VCaP (cell line): Measurements from ENCODE around the gene TRIO.

Experiments
- H3K27ac ChIP-seq: fragments of 450-650 bp; 2 replicates; pipeline ENCODE4 v1.5.1; 2017
- TF ChIP-seq, protein P1 (sequence below): fragments of 450-650 bp; conservative IDR thresholded peaks from 2 replicates; pipeline ENCODE4 v1.5.1; 2017; ENCODE audit warnings: mild to moderate bottlenecking, moderate library complexity

TRIO gene

DNA sequence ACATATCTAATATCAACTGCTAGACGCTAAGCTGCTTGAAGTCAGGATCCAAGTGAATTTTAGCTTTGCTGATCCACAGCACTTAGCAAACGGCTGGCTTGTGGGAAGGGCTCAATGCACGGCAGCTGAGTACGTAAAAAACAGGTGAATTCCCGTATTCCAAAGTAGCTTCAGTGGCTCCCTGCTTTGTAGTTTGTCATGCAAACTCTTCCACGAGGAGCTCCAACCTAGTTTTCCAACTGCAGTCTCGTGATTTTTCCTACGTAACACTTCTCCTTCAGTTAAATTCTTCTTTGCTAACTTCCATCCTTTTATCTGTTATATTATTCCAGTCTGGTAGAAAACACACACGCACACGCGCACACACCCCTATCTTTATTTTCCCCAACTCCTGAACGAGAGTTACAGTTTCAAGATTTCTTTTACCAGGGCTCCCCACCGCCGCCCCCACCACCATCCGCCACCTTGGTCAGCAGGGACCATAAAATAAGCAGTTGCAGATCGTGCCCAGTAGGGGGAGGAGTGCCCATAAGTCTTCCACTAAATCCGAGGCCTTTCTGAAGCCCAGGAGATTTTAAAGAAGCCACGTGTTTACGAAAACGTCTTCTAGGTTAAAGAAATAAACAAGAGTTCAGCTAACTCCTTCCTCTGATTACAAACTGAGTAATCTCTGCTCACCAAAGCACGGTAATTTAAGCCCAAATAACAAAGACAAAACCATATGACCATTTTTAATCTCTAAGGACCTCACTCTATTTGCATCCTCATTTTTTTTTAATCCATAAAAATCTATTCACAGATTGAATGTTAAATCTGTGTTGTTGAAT is 34.8 kb upstream of the TRIO start:
- H3K27ac ChIP-seq, result peak overlapping the region; percentile 28
- TF ChIP-seq, protein P1, sequence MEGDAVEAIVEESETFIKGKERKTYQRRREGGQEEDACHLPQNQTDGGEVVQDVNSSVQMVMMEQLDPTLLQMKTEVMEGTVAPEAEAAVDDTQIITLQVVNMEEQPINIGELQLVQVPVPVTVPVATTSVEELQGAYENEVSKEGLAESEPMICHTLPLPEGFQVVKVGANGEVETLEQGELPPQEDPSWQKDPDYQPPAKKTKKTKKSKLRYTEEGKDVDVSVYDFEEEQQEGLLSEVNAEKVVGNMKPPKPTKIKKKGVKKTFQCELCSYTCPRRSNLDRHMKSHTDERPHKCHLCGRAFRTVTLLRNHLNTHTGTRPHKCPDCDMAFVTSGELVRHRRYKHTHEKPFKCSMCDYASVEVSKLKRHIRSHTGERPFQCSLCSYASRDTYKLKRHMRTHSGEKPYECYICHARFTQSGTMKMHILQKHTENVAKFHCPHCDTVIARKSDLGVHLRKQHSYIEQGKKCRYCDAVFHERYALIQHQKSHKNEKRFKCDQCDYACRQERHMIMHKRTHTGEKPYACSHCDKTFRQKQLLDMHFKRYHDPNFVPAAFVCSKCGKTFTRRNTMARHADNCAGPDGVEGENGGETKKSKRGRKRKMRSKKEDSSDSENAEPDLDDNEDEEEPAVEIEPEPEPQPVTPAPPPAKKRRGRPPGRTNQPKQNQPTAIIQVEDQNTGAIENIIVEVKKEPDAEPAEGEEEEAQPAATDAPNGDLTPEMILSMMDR, result peak; percentile 48

DNA sequence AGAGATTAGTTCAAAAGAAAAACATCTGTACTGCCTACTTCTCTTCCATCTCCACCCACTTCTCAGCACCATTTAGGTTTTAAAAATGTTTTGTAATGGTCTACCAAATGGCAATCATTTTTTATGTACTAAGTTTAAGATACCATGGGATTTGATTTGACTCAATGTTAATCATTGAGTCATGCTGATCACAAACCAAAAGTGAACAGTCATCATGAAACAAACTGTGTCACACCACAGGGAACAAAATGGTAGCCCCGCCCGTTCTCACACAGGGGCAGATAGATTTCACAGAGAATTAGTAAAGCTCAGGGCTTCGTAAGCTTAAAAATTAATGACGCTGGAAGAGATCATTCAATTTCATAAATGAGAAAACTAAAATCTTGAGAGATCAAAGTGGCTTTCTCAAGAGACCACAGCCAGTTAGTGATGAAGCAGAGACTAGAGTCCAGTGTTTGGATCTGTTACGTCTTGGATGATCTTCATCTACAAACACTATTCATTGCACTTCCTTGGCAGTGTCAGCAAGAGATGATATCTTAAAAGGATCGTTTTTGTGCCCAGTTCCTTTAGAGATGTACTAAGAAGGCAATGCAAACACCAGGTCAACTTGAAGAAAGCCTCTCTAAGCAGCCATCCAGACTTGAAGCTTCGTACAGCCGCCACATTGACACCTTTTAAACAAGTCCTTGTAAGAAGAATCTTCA is 33.9 kb upstream of the TRIO start:
- H3K27ac ChIP-seq, result peak overlapping the region; percentile 28
- TF ChIP-seq, protein P1, result no peak

DNA sequence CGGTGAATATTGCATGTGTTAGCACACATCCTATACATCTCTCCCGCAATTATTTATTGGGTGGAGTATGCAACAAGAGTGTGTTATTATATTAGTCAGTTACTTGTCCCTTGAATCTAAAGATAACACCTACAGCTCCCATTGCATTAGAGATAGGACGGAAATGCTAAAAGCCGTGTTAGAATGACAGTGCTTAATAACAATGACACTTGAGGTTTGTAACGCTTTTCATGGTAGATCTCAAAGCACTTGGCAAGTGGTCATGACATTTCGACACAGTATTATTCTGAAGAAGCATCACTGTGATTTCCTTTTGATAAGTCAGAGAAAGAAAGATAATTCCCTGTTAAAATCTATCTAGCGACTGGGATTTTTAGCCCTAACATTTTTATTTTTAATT is 33.4 kb upstream of the TRIO start:
- peak overlapping the region; percentile 28 for H3K27ac ChIP-seq
- TF ChIP-seq, protein P1, result no peak

DNA sequence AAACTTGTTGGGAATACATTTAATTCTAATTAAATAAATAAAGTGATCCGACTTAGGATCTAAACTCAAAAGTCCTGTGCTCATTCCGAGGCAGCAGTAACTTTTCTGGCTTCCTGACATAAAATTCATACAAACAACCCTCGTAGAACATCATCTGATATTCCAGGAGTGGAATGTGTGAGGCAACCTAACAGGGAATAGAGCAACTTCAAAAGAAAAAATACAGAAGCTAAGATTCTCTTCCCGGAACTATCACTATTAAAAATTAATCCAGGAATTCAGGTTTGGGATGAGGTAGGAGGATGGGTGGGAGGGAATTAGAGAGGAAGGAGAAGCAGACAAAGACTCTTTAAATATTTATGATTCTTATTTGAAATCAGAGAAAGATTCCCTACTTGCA is 32.9 kb upstream of the TRIO start:
- H3K27ac ChIP-seq, result peak overlapping the region; percentile 28; the same call in 1 of the 2 replicates
- TF ChIP-seq, protein P1, result no peak

DNA sequence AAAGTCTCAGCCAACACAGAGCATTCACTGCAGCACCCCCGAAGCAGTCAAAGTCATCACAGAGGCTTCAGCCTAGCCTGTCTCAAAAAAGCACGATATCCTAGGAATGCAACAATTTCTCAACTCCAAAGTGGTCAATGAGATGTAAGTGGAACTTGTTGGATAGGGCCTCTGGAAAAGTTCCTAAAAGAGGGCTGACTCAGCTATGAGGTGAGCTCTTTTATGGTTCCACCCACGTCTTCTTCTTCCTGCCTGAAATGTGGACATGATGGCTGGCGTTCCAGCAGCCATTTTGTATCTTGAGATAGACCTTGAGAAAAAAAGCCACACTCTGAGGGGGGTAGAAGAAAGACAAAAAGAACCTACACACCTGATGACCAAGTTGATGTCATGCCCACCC is 32.5 kb upstream of the TRIO start:
- H3K27ac ChIP-seq, result no peak overlapping the region
- TF ChIP-seq, protein P1, result no peak

DNA sequence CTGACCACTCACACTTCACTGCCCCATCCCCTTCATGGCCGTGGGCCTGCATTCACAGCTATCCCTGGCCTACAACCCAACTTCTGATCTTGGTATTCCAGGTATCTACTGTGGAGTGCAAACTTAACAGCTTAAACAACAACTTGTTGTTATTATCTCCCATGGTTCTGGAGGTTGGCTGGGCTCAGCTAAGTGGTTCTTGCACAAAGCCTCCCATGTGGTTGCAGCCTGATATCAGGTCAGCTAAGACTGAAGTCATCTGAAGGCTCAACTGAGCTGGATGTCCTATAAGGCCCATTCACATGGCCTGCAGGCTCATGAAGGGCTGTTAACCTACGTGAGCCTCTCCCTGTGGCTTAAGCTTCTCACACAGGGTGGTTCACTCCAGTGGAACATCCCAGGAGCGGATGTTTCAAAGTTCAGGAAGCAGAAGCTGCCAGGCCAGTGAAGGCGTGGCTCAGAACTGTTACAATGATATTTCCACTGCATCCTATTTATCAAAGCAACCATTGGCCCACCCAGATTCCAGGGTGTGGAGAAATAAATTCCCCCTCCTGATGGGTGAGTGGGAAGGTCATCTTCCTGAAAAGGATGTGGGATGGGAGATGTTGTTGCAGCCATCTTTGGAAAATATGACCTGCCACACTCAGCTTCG is 30.0 kb upstream of the TRIO start:
- no peak overlapping the region for H3K27ac ChIP-seq
- TF ChIP-seq, protein P1, result no peak

DNA sequence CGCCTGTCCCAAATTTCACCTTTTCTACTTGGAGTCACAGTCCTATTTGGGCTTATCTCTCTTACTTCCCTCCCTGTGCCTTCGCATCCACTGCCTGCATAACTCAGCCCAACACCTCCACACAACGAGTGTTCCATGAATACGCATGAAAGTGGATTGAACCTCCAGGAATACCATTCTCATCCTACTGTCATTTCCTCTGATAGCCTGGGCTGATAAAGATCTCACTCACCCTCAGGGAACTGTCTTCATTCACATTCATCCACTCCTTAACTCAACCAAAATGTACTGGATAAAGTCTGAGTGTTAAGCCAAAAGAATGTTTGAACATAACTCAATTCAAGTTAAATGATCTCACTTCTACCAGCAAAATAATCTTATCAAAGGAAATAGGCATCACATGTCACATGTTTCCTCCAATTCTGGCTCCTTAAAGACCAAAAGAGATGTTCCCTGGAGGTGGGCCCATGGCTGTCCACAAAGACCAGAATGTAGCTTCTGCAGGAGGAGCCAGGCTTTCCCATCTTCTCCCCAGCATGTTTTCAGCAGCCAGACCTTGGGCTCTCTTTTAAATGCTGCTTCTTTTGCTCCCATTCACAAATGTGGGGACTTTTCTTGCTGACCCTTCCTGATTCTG is 28.4 kb upstream of the TRIO start:
- no peak overlapping the region for H3K27ac ChIP-seq
- TF ChIP-seq, protein P1, result no peak
